CD4-positive, alpha-beta T cell (primary cell): ENCODE data around the gene CORO1C. TPM values are rescaled to one million over a fixed set of nuclear protein-coding genes. Genes with fewer than 3 reads are reported as not detected.

ENCODE experiments used
- ATAC-seq: fragments of 200-7000 bp; cut with Tn5 transposase; one replicate; pipeline ENCODE4 v1.10.0; 2022; ENCODE audit warnings: mild to moderate bottlenecking; ENCODE audit not compliant: poor library complexity
- CTCF ChIA-PET: fragments of 350-600 bp; sonication (Branson Sonifier 250); formaldehyde crosslinking; loops from one replicate; lab custom pipeline; 2021; ENCODE audit warnings: antibody characterized with exemption, inconsistent platforms; lab: Charles Lee
- POLR2A ChIA-PET: fragments of 350-600 bp; sonication (Branson Sonifier 250); formaldehyde crosslinking; loops from one replicate; lab custom pipeline; 2021; ENCODE audit warnings: antibody characterized with exemption, inconsistent platforms; lab: Charles Lee
- DNase-seq, 14 experiments: peaks; one replicate each; pipeline ENCODE4 v3.0.0-alpha.2; 2013 to 2020; ENCODE audit warnings: mixed read lengths in 2 of 14
- H3K27ac ChIP-seq, 2 donors: one replicate each; pipeline versions ENCODE4 v1.5.1 to v1.7.0; 2013; ENCODE audit warnings: low read length in 2 of 2, low read depth in 1 of 2, mild to moderate bottlenecking in 1 of 2
- H3K27me3 ChIP-seq, 2 experiments: 1 replicate in 1 of 2; 2 replicates in 1 of 2; pipeline versions ENCODE4 v1.6.1 to v1.7.0; 2013; ENCODE audit warnings: low read length in 2 of 2, control low read depth in 1 of 2, mild to moderate bottlenecking in 1 of 2, moderate library complexity in 1 of 2; ENCODE audit not compliant: insufficient read depth in 2 of 2, control insufficient read depth in 1 of 2
- H3K36me3 ChIP-seq: one replicate; pipeline ENCODE4 v1.6.1; 2013; ENCODE audit warnings: low read length, control low read depth; ENCODE audit not compliant: insufficient read depth
- H3K4me1 ChIP-seq: one replicate; pipeline ENCODE4 v1.6.1; 2013; ENCODE audit warnings: low read length, control low read depth; ENCODE audit not compliant: insufficient read depth
- H3K4me3 ChIP-seq: one replicate; pipeline ENCODE4 v1.5.1; 2013; ENCODE audit warnings: mild to moderate bottlenecking, low read length, moderate library complexity
- H3K9me3 ChIP-seq, 2 experiments: 1 replicate in 1 of 2; 2 replicates in 1 of 2; pipeline versions ENCODE4 v1.6.1 to v1.7.0; 2013; ENCODE audit warnings: low read length in 2 of 2, mild to moderate bottlenecking in 2 of 2, control low read depth in 1 of 2, moderate library complexity in 1 of 2; ENCODE audit not compliant: control insufficient read depth in 1 of 2, insufficient read depth in 1 of 2
- H3K27ac Mint-ChIP-seq: one replicate; pipeline ENCODE4 v1.8.0; 2020; ENCODE audit warnings: mixed read lengths
- H3K27me3 Mint-ChIP-seq: one replicate; pipeline ENCODE4 v1.8.0; 2021; ENCODE audit warnings: mixed read lengths
- H3K36me3 Mint-ChIP-seq: one replicate; pipeline ENCODE4 v1.8.0; 2021; ENCODE audit warnings: low read depth, mixed read lengths
- H3K4me1 Mint-ChIP-seq: one replicate; pipeline ENCODE4 v1.8.0; 2021; ENCODE audit warnings: low read depth, mixed read lengths
- H3K4me3 Mint-ChIP-seq: one replicate; pipeline ENCODE4 v1.8.0; 2020; ENCODE audit warnings: mild to moderate bottlenecking, mixed read lengths
- H3K9me3 Mint-ChIP-seq: one replicate; pipeline ENCODE4 v1.8.0; 2020; ENCODE audit warnings: mixed read lengths
- CTCF ChIP-seq: fragments of 200-600 bp; IDR thresholded peaks from one replicate; pipeline ENCODE4 v1.8.0; 2022; ENCODE audit warnings: antibody characterized with exemption, mild to moderate bottlenecking
- intact Hi-C, 2 experiments: fragments of 100-400 bp; cut with DNase I in 1 of 2; cut with micrococcal nuclease in 1 of 2; formaldehyde crosslinking; loops; one replicate each; pipeline versions ENCODE4 v1.15.1 to v1.9.0; 2023 to 2025; cut with DNase I, micrococcal nuclease
- total RNA-seq, 174 experiments: library from RNA in 2 of 174; stranded (reverse) in 2 of 174; gene quantifications; one replicate each; pipeline ENCODE4 v1.2.3 and lab custom pipeline; 2021 to 2026

The CORO1C gene
- total RNA-seq, 2 experiments from 2014 or later = 6.7 to 7.4 TPM

GRCh38 chr12:108635201-108635996, 95.9 kb downstream of the CORO1C start:
- intact Hi-C loops = loop anchor here in 1 of 2 experiments (10.0 kb wide), 1 partner anchor 419 kb away; the partner anchor contains the start of gene USP30
- Mint-ChIP-seq H3K4me1 (peaks cover 57% of the 10 kb centered on the region), H3K36me3 (peaks cover 29% of the 10 kb centered on the region), H3K4me3 (peak overlapping the region; percentile 98), H3K9me3 (no peaks in the 10 kb centered on the region), H3K27ac (peak overlapping the region; percentile 100), H3K27me3 (no peaks in the 10 kb centered on the region)
- Histone ChIP-seq H3K4me3 (peak overlapping the region; percentile 87), H3K27ac (peak overlapping the region; percentile 86 to 95), H3K9me3 (no peaks in the 10 kb centered on the region), H3K4me1 (peaks cover 52% of the 10 kb centered on the region), H3K27me3 (no peaks in the 10 kb centered on the region), H3K36me3 (peaks cover 7% of the 10 kb centered on the region)
- ATAC-seq (peak; percentile 11), DNase-seq (peak in 10 of 14 experiments; percentile 25 to 71 (median 46))
- CTCF ChIA-PET = interaction anchor here (1.2 to 10.2 kb wide), 11 partner anchors 11 to 124 kb away, joined by 3 to 128 read pairs (median 5); no protein-coding TSS in a partner anchor
- POLR2A ChIA-PET = interaction anchor here (0.5 to 8.5 kb wide), 14 partner anchors 8 to 222 kb away, joined by 3 to 186 read pairs (median 7); partner anchors contain the start of genes ISCU, SART3 and SSH1
- TF ChIP-seq CTCF = no peak

- Mint-ChIP-seq H3K27ac (peak overlapping the region; percentile 100), H3K36me3 (peaks cover 38% of the 10 kb centered on the region), H3K4me1 (peaks cover 68% of the 10 kb centered on the region), H3K9me3 (no peaks in the 10 kb centered on the region), H3K4me3 (peak overlapping the region; percentile 98), H3K27me3 (no peaks in the 10 kb centered on the region)
- no peaks in the 10 kb centered on the region for H3K27me3 ChIP-seq
- peak overlapping the region; percentile 87 for H3K4me3 ChIP-seq
- H3K9me3 ChIP-seq = no peaks in the 10 kb centered on the region
- peak overlapping the region; percentile 86 to 95 for H3K27ac ChIP-seq
- DNase-seq (peak in 11 of 14 experiments; percentile 29 to 85 (median 54)), ATAC-seq (no peak)
- intact Hi-C loops = loop anchor here (5.0 to 10.0 kb wide), 4 partner anchors 58 to 463 kb away; partner anchors contain the start of genes CORO1C (in 2 of the 2), UNG (in 1 of the 2) and USP30 (in 1 of the 2)
- H3K36me3 ChIP-seq = peaks cover 16% of the 10 kb centered on the region
- CTCF ChIA-PET = interaction anchor here (0.9 to 10.2 kb wide), 15 partner anchors 12 to 459 kb away, joined by 3 to 128 read pairs (median 5); partner anchors contain the start of genes ALKBH2 and ISCU
- peaks cover 62% of the 10 kb centered on the region for H3K4me1 ChIP-seq
- POLR2A ChIA-PET = interaction anchor here (0.5 to 8.5 kb wide), 18 partner anchors 12 to 1678 kb away, joined by 3 to 186 read pairs (median 7); partner anchors contain the start of genes ISCU, SART3, SSH1 and TMEM263
- TF ChIP-seq CTCF = no peak
Observed at GRCh38 chr12:108634341-108634751, 97.0 kb downstream of the CORO1C start.

- H3K9me3 ChIP-seq = no peaks in the 10 kb centered on the region
- peak within 1 kb of the TSS; percentile 98 for H3K4me3 Mint-ChIP-seq
- TF ChIP-seq CTCF = no peak
- H3K4me3 ChIP-seq = peak within 1 kb of the TSS; percentile 87
- intact Hi-C loops = loop anchor here (1.0 to 10.0 kb wide), 8 partner anchors 15 to 464 kb away; partner anchors contain the start of genes CORO1C (in 2 of the 2), ISCU (in 1 of the 2), UNG (in 1 of the 2) and USP30 (in 1 of the 2)
- peaks cover 21% of the 10 kb centered on the region for H3K36me3 ChIP-seq
- peak within 1 kb of the TSS; percentile 86 to 95 for H3K27ac ChIP-seq
- ChIA-PET CTCF (interaction anchor here (0.9 to 10.2 kb wide), 12 partner anchors 13 to 459 kb away, joined by 3 to 128 read pairs (median 6); partner anchors contain the start of genes ALKBH2 and ISCU), POLR2A (interaction anchor here (0.5 to 8.5 kb wide), 18 partner anchors 12 to 1678 kb away, joined by 3 to 186 read pairs (median 7); partner anchors contain the start of genes ISCU, SART3, SSH1 and TMEM263)
- no peaks in the 10 kb centered on the region for H3K27me3 Mint-ChIP-seq
- ATAC-seq = peak; percentile 69
- peaks cover 73% of the 10 kb centered on the region for H3K4me1 Mint-ChIP-seq
- H3K36me3 Mint-ChIP-seq = peaks cover 42% of the 10 kb centered on the region
- H3K4me1 ChIP-seq = peaks cover 69% of the 10 kb centered on the region
- peak; percentile 76 to 97 (median 84) for DNase-seq
- H3K27ac Mint-ChIP-seq = peak within 1 kb of the TSS; percentile 100
- H3K27me3 ChIP-seq = no peaks in the 10 kb centered on the region
- H3K9me3 Mint-ChIP-seq = no peaks in the 10 kb centered on the region
Observed at GRCh38 chr12:108633534-108634248, 97.6 kb downstream of the CORO1C start, which contains the start of gene SELPLG. Gene SELPLG (minus strand): TSS chr12:108633894. CDS start chr12:108624307, 9,587 bp downstream.
